ENCODE results near the gene PDZRN4.
"Not testable (repeated sequence)": the region's sequence is repeated elsewhere in the genome, so short reads cannot be mapped to it uniquely, and the experiment has no call there.

PDZRN4 gene

GRCh38 chr12:41188058-41188840, at the start of gene PDZRN4:
Gene PDZRN4 (plus strand): TSS chr12:41188320.
- DNase-seq, result no peak

DNA sequence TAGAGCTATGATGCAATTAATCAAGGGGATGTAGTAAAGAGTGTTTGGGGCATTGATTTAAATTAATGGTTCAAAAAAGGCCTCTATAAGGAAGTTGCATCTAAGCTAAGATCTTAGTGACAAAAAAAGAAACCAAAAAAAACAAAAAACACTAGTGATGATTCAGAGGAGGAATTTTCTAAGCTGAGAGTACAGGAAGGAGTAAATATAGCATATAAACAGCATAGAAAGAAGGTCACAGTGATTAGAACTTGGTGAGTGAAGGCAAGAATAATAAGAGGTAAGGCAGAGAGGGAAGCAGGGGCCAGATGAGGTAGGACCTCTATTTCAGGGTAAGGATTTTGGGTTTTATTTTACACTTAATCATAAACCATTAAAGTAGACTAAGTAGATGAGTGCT, 48.0 kb upstream of the PDZRN4 start:
- DNase-seq, result no peak

DNA sequence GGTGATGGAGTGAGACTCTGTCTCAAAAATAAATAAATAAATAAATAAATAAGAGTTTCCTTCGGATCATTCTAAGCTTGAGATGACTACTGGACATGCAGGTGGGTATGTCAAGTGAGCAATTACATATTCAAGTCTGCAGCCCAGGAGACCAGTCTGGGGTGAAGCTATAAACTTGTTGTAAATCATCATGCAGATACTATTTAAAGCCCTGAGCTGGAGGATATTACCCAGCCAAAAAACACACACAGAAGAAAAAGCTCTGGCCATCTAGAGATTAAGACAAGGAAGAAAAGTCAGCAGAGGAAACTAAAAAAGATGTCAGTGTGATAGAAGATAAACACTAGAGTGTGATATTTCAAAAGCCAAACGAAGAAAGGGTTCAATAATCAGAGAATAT, 47.0 kb upstream of the PDZRN4 start:
- no peak for DNase-seq

- DNase-seq, result no peak
These were observed 45.7 kb upstream of the PDZRN4 start for GRCh38 chr12:41142376-41142775.

GRCh38 chr12:41151793-41152192, 36.3 kb upstream of the PDZRN4 start:
- DNase-seq, result no peak

- no peak for DNase-seq
These were observed 25.7 kb upstream of the PDZRN4 start for GRCh38 chr12:41162461-41162860.

GRCh38 chr12:41167701-41168100, 20.4 kb upstream of the PDZRN4 start:
- no peak for DNase-seq

DNA sequence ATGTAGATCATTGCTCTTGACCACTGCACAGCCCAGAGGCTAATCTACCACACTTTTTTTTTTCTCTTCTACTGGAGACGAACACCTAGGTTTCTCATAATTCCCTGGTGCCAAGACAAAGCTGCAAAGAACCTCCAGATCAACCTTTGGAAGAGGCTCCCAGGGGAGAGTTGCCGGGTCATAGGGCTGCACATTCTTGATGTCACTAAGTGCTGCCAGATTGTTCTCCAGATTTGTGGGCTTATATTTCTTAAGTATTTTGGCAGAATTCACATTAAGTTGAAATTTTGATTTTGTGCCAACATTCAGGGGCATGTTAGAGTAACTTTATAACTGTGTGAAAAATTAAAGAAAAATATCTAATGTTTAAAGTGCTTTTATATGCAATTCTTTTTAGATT, 13.5 kb upstream of the PDZRN4 start:
- no peak for DNase-seq

GRCh38 chr12:41179507-41179906, 8.6 kb upstream of the PDZRN4 start:
- not testable (repeated sequence) for DNase-seq

DNA sequence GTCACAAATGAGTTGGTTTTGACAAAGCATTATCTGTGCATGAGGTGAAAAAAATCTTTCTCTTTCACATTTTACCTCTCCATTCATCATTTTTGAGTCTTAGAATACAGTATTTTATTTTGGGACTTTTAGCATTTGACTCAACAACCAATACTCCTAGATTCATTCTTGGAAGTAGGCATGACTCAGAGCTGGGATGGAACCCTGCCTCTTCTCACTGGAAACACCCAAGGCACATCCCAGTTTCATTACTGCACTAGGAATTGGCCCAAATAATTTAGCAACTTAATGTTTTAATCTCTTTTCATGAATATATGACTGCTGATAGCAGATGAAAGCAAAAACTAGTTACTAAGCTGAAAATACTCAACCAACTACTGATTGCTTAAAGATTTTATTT, 3.3 kb upstream of the PDZRN4 start:
- no peak for DNase-seq

DNA sequence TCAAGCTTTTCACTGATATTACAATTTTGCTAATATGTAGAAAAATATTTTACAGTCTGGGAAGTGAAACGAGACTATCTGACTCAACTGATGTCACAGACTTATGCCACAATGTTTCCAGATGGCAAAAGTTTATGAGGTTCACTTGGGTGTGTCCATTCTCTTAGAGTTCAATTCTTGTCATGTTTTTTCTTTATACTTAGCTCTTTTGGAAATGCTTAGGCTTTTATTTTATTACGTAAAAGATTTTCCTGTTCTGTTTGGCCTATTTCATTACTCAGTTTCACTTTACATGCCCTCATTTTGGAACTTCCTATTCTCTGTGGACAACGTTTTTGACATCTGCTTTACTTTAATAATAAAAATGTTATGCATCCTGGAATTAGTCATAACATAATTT, 2.1 kb upstream of the PDZRN4 start:
- no peak for DNase-seq

- DNase-seq, result no peak
These were observed 798 bp downstream of the PDZRN4 start for GRCh38 chr12:41188841-41189394.

DNA sequence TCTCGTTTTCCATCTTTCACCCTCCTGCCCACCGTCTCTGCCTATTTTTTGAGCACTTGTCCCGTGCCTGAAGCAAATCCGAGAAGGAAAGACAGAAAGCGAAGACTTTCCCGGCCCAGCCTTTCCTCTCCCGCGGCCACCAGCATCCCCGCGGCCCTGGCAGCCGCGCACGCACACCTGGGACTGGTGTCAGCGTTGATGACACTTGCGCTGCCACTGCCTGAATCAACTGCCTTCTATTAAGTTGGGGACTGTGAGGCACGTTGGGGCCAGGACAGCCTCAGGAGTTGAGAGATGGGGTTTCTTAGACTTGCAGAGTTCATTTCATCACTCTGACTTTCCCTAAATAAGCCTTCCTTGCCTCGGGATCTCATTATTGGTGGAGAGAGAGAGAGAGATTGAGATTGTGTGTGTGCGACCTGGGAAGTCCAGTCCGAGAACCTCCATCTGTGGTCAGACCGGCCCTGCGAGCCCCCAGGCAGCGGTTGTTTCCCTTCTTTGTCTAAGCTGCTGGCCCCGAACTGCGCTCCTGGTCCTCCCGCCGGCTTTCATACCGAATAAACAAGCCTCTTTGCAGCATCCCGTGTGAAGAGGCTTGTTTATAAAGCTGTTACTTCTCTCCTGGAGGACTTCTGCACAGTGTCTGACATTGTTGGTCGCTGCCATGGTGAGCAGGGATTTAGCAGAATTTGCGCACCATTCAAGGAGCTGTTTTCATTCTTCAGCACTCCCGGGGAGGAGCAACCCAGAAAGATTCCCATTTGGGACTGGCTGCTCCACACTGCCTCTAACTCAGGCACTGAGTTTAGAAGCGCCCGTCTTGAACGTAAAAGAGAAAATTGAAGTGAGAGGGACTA, 1.5 kb downstream of the PDZRN4 start:
- DNase-seq, result peak; percentile 41

DNA sequence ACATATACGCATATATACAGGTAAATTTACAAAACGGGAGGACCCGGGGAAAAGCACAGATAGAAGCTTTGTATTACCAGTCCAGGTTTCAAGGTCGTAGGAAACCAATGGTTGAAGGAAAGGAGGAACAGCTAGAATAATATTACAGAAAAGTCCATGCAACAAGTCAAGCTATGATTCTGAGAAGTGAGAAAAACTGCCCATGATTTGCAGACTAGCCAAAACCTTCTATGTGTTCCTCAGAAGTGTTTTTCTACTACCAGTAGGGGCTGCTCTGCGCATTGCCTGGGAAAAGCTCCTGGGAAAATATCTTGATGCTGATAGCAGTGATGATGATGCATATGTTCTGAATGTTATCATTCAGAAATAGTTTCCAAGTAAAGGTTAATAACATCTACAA, 2.2 kb downstream of the PDZRN4 start:
- DNase-seq, result peak; percentile 36

DNA sequence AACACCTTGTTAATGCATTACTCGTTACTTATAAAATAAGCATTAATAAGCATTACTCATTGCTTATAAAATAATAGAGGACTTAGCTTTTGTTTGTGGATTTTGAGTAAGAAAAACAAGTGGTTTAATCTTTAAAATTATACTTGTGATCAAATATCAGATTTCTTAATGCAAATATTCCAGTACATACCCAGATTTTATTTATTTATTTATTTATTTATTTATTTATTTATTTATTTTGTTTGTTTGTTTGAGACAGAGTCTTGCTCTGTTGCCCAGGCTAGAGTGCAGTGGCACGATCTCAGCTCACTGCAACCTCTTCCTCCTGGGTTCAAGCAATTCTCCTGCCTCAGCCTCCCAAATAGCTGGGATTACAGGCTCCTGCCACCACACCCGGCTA, 3.4 kb downstream of the PDZRN4 start:
- DNase-seq, result not testable (repeated sequence)

DNA sequence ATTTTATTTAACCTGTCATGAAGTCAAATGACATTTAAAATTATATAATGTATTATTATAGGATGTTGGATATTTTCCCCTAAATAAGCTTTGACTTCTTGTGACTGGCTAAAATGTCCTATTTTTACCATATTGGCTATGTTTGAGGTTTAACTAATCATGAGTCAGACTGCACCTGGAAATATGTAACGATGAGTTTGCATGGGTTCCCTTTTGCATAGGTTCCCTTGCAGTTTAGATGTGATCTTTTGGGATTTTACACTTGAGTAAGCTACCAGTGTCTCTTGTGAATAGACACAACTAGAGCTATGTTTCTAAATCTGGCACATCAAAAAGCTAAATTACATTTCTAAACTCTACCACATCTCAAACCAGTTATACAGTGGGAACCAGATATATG, 5.2 kb downstream of the PDZRN4 start:
- DNase-seq, result no peak

DNA sequence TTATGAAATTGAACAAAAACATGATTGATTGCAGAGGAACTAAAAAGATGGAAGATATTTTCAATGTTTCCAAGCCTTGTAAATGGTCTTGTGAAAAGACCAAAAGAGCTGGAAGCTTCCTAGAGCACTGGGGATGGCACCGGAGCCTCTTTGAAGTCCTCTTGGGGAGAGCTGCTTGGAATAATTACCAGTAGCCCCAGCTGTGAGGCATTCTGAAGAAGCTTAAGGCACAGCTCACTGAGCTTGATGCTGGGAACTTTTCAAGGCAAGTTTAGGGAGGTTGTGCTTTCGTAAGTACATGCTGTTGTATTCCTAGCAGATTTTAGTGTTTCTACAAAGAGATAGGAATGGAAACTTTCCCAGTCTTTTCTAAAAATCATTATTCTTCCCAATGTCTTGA, 13.9 kb downstream of the PDZRN4 start:
- no peak for DNase-seq

DNA sequence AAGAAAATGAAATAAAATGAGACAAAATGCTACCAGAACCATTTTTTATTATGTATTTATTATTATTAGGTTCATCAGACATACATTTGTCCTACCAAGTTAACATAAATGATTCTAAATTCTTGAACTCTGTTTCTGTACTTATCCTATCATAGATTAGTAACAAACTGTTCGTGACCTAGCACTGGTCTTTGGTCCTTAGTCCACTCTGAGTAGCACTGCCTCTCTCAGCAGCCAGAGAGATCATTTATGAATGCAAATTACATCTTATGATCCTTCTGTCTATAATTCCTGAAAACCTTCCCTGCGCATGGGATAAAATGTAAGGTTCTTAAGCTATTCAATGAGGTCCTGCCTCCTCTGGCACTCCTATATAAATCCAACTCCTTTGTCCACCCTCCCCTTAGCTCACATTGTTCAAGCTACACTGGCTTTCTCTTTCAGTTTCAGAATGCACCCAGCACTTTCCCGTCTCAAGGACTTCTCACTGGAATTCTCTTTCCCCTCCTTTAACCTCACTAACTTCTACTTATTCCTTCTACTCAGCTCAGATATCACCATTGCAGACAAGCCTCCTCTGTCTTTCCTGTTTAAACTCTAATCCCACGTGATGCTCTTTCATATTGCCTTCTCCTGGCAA, 17.1 kb downstream of the PDZRN4 start:
- DNase-seq, result no peak

- DNase-seq, result no peak
These were observed 18.2 kb downstream of the PDZRN4 start for GRCh38 chr12:41206298-41206697.

GRCh38 chr12:41211448-41211847, 23.3 kb downstream of the PDZRN4 start:
- DNase-seq, result no peak

- DNase-seq, result no peak
These were observed 24.5 kb downstream of the PDZRN4 start for GRCh38 chr12:41212625-41213024.

DNA sequence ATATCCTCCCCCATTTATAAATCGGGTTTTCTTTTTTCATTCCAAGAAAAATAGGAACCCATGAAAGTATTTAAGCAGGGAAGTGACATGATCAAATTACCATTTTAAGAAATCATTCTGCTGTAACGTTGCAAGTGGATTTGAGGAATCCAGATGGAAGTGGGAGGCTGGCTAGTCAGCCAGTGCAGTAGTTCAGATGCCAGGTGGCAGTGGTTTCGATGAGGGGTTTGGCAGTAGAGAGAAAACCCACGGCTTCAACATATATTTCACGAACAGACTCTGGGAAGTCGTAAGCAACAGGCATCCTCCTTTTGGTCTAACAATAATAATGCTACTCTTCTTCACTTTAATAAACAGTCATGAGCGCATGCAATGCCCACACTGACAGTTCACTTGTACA, 25.0 kb downstream of the PDZRN4 start:
- no peak for DNase-seq

DNA sequence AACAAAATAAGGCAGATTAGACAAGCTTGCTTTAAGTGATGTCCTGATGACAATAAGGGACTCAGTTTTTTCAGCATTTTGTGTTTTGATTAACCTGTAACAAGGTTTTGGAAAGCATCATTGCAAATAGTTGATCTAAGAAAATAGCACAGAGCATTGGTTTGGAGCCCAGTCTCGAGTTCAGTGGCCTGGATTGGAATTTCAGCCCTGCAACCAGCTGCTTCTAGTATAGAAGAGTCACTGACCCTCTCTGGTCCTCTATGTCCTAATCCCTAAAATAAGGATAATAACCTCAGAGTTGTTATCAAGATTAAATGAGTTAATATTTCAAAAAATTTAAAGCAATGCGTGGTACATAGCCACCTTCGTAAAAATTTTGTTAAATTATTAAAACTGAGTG, 25.5 kb downstream of the PDZRN4 start:
- DNase-seq, result no peak

GRCh38 chr12:41217727-41218126, 29.6 kb downstream of the PDZRN4 start:
- DNase-seq, result no peak
